IMR-90 (cell line): ENCODE measurements around the gene PARPBP. TPM values are rescaled to one million over a fixed set of nuclear protein-coding genes. Genes with fewer than 3 reads are reported as not detected.

Experiments
- ATAC-seq: fragments of 200-7000 bp; cut with Tn5 transposase; 2 replicates; pipeline ENCODE4 v1.9.1; 2020; ENCODE audit warnings: low read depth, mild to moderate bottlenecking, moderate library complexity
- BruUV-seq: library from RNA; stranded (reverse); fragments of 400-500 nt; replicated peaks from 2 replicates; lab custom pipeline; 2021; lab: Mats Ljungman, UMichigan
- CTCF ChIA-PET: fragments of 300-600 bp; formaldehyde crosslinking; extraction: SDS; loops from one replicate; lab custom pipeline; 2021; ENCODE audit warnings: antibody characterized with exemption; lab: Yijun Ruan, JAX
- POLR2A ChIA-PET: fragments of 300-600 bp; sonication (Branson Sonifier 250); formaldehyde crosslinking; loops from one replicate; lab custom pipeline; 2022; ENCODE audit warnings: antibody characterized with exemption; ENCODE audit not compliant: unreplicated experiment; lab: Charles Lee
- DNase-seq: peaks from one replicate; pipeline ENCODE4 v3.0.0; 2013
- H2AFZ ChIP-seq: replicated peaks from 2 replicates; pipeline ENCODE3; 2013; ENCODE audit warnings: low read length, mild to moderate bottlenecking; ENCODE audit not compliant: poor library complexity
- H2AK5ac ChIP-seq: 2 replicates; pipeline ENCODE4 v1.6.1; 2013; ENCODE audit warnings: low read depth, low read length, inconsistent platforms
- H2AK9ac ChIP-seq: replicated peaks from 2 replicates; pipeline ENCODE3; 2013; ENCODE audit warnings: mild to moderate bottlenecking, low read depth, low read length, moderate library complexity; ENCODE audit not compliant: poor library complexity
- H2BK120ac ChIP-seq: 2 replicates; pipeline ENCODE4 v1.6.1; 2013; ENCODE audit warnings: low read depth, low read length, inconsistent platforms
- H2BK15ac ChIP-seq: 3 replicates; pipeline ENCODE4 v1.6.1; 2013; ENCODE audit warnings: low read depth, low read length, inconsistent platforms
- H2BK20ac ChIP-seq: 2 replicates; pipeline ENCODE4 v1.6.1; 2013; ENCODE audit warnings: low read depth, mild to moderate bottlenecking, inconsistent platforms, low read length, moderate library complexity
- H2BK5ac ChIP-seq: 2 replicates; pipeline ENCODE4 v1.6.1; 2013; ENCODE audit warnings: mild to moderate bottlenecking, low read depth, low read length, inconsistent platforms; ENCODE audit not compliant: poor library complexity, severe bottlenecking
- H3K14ac ChIP-seq: replicated peaks from 2 replicates; pipeline ENCODE4 v1.6.1; 2013; ENCODE audit warnings: low read depth, low read length, inconsistent platforms
- H3K18ac ChIP-seq: 2 replicates; pipeline ENCODE4 v1.6.1; 2013; ENCODE audit warnings: low read depth, low read length, control low read depth
- H3K23ac ChIP-seq: 2 replicates; pipeline ENCODE4 v1.6.1; 2013; ENCODE audit warnings: low read depth, low read length, inconsistent platforms
- H3K27ac ChIP-seq: 2 replicates; pipeline ENCODE4 v1.5.1; 2013; ENCODE audit warnings: mild to moderate bottlenecking, control low read depth, low read length; ENCODE audit not compliant: insufficient read depth
- H3K27me3 ChIP-seq: 2 replicates; pipeline ENCODE4 v1.6.1; 2013; ENCODE audit warnings: low read length; ENCODE audit not compliant: control insufficient read depth, insufficient read depth
- H3K36me3 ChIP-seq: 2 replicates; pipeline ENCODE4 v1.6.1; 2013; ENCODE audit warnings: low read length, mixed read lengths; ENCODE audit not compliant: control insufficient read depth, insufficient read depth
- H3K4ac ChIP-seq: 2 replicates; pipeline ENCODE4 v1.6.1; 2013; ENCODE audit warnings: low read depth, low read length, inconsistent platforms
- H3K4me1 ChIP-seq: 2 replicates; pipeline ENCODE4 v1.6.1; 2013; ENCODE audit warnings: low read length, mixed read lengths; ENCODE audit not compliant: control insufficient read depth, insufficient read depth
- H3K4me2 ChIP-seq: 2 replicates; pipeline ENCODE4 v1.6.1; 2013; ENCODE audit warnings: low read depth, mild to moderate bottlenecking, control low read depth, low read length, moderate library complexity
- H3K4me3 ChIP-seq: 2 replicates; pipeline ENCODE4 v1.5.1; 2013; ENCODE audit warnings: low read depth, mild to moderate bottlenecking, control low read depth, low read length, moderate library complexity; ENCODE audit not compliant: insufficient read depth
- H3K56ac ChIP-seq: 2 replicates; pipeline ENCODE4 v1.6.1; 2013; ENCODE audit warnings: low read length, inconsistent platforms; ENCODE audit not compliant: insufficient read depth; ENCODE audit errors: extremely low read depth
- H3K79me1 ChIP-seq, 2 experiments: 2 replicates each; pipeline ENCODE4 v1.6.1; 2013; ENCODE audit warnings: low read length in 2 of 2, inconsistent platforms in 1 of 2, low read depth in 1 of 2
- H3K9ac ChIP-seq: 2 replicates; pipeline ENCODE4 v1.6.1; 2013; ENCODE audit warnings: low read depth, low read length, control low read depth
- H3K9me1 ChIP-seq: 2 replicates; pipeline ENCODE4 v1.6.1; 2013; ENCODE audit warnings: low read length, inconsistent platforms; ENCODE audit not compliant: insufficient read depth
- H3K9me3 ChIP-seq: 2 replicates; pipeline ENCODE4 v1.6.1; 2013; ENCODE audit warnings: low read length; ENCODE audit not compliant: control insufficient read depth, insufficient read depth
- H4K20me1 ChIP-seq: 2 replicates; pipeline ENCODE4 v1.6.1; 2013; ENCODE audit warnings: low read length, inconsistent platforms; ENCODE audit not compliant: insufficient read depth
- H4K5ac ChIP-seq: 2 replicates; pipeline ENCODE4 v1.6.1; 2013; ENCODE audit warnings: mild to moderate bottlenecking, low read depth, low read length, control low read depth
- H4K8ac ChIP-seq, 2 experiments: 2 replicates each; pipeline ENCODE4 v1.6.1; 2013; ENCODE audit warnings: low read depth in 2 of 2, low read length in 2 of 2, control low read depth in 1 of 2, inconsistent platforms in 1 of 2
- H4K91ac ChIP-seq: 2 replicates; pipeline ENCODE4 v1.6.1; 2013; ENCODE audit warnings: low read depth, low read length, inconsistent platforms; ENCODE audit not compliant: insufficient read depth
- MAFK ChIP-seq: IDR thresholded peaks from 2 replicates; pipeline ENCODE4 v1.6.1; 2012; ENCODE audit warnings: low read depth, low read length, improper control_type of control experiment
- RAD21 ChIP-seq: IDR thresholded peaks from 2 replicates; pipeline ENCODE4 v1.6.1; 2012; ENCODE audit warnings: low read length, improper control_type of control experiment
- WGBS, 2 experiments: methylation state at CpG; one replicate each; pipeline versions ENCODE4 v1.1.5 to v1.1.7; 2013; ENCODE audit warnings: missing lambda C conversion rate in 2 of 2; ENCODE audit not compliant: insufficient read length in 1 of 2; ENCODE audit errors: extremely low coverage in 2 of 2; 5-methylcytosine and 5-hydroxymethylcytosine counted together
- dilution Hi-C: fragments of 300-500 bp; cut with HindIII; formaldehyde crosslinking; loops from one replicate; pipeline ENCODE4 v1.14.3; 2018; ENCODE audit warnings: low sequenced_read_pairs; ENCODE audit not compliant: unreplicated experiment
- in situ Hi-C: fragments of 300-500 bp; cut with MboI; formaldehyde crosslinking; loops from 3 replicates; pipeline ENCODE4 v1.14.3; 2019; ENCODE audit warnings: low sequenced_read_pairs, inconsistent platforms, mixed read lengths
- intact Hi-C: fragments of 100-400 bp; cut with micrococcal nuclease; formaldehyde crosslinking; loops from 2 replicates; pipeline ENCODE4 v1.10.0; 2022
- polyA plus RNA-seq, 3 experiments: library from polyadenylated mRNA; depleted of rRNA; stranded (reverse); fragments of >200 nt; gene quantifications; 2 replicates each; pipeline ENCODE4 v1.2.3, GENCODE V29; 2012; ENCODE audit warnings: low replicate concordance in 1 of 3
- total RNA-seq: library from RNA; depleted of rRNA; stranded (reverse); fragments of >200 nt; gene quantifications from 2 replicates; pipeline ENCODE4 v1.2.3, GENCODE V29; 2012

Gene PARPBP
- total and polyA plus RNA-seq, 2 of the 4 experiments (the other 2 are of a cell fraction) = 4.8 to 7.2 TPM

GRCh38 chr12:102227954-102228353, 108.0 kb downstream of the PARPBP start:
- no peak overlapping the region for H3K4me3 ChIP-seq
- no peaks in the 10 kb centered on the region for H3K27me3 ChIP-seq
- H3K9ac ChIP-seq = no peak overlapping the region
- ATAC-seq (no peak), DNase-seq (no peak)
- in situ Hi-C loops = no loop called here
- ChIA-PET CTCF (no interaction called here), POLR2A (no interaction called here)
- BruUV-seq = no TSS peak
- dilution Hi-C loops = no loop called here
- H2AK9ac ChIP-seq = no peak overlapping the region
- no peaks in the 10 kb centered on the region for H3K79me1 ChIP-seq
- H4K91ac ChIP-seq = no peak overlapping the region
- H3K36me3 ChIP-seq = no peaks in the 10 kb centered on the region
- H3K4ac ChIP-seq = no peak overlapping the region
- intact Hi-C loops = no loop called here
- no peak overlapping the region for H2BK15ac ChIP-seq
- H2AK5ac ChIP-seq = no peak overlapping the region
- no peak overlapping the region for H3K23ac ChIP-seq
- H2BK5ac ChIP-seq = no peak overlapping the region
- H3K9me3 ChIP-seq = no peaks in the 10 kb centered on the region
- no peak overlapping the region for H3K27ac ChIP-seq
- 100% methylated on average over 1 of the region's 5 CpGs; no CpG with 5 or more reads in 1 of the 2 experiments for WGBS, 2 experiments
- H3K18ac ChIP-seq = no peak overlapping the region
- no peak overlapping the region for H2BK20ac ChIP-seq
- H3K56ac ChIP-seq = no peak overlapping the region
- TF ChIP-seq MAFK = peak; percentile 29; the same call in 1 of the 2 replicates
- no peak for TF ChIP-seq RAD21
- H4K5ac ChIP-seq = no peak overlapping the region
- no peaks in the 10 kb centered on the region for H3K9me1 ChIP-seq
- no peak overlapping the region for H3K4me2 ChIP-seq
- H3K14ac ChIP-seq = no peak overlapping the region
- H2AFZ ChIP-seq = no peak overlapping the region
- H3K4me1 ChIP-seq = no peaks in the 10 kb centered on the region
- H4K8ac ChIP-seq = no peak overlapping the region
- no peaks in the 10 kb centered on the region for H4K20me1 ChIP-seq
- no peak overlapping the region for H2BK120ac ChIP-seq
